DOHH2 (cell line): ENCODE results near the gene TBC1D14.

Experiments
- EZH2phosphoT487 ChIP-seq: fragments of 200-600 bp; sonication (generic); IDR thresholded peaks from 2 replicates; pipeline ENCODE4 v1.6.1; 2017; ENCODE audit warnings: borderline replicate concordance, mild to moderate bottlenecking, antibody characterized with exemption, low read length, moderate library complexity, mixed read lengths
- TF ChIP-seq, protein P1 (sequence below): fragments of 200-600 bp; sonication (generic); IDR thresholded peaks from one replicate; pipeline ENCODE4 v1.5.1; 2014; ENCODE audit warnings: antibody characterized with exemption, mild to moderate bottlenecking, low read depth, low read length; ENCODE audit not compliant: poor library complexity, severe bottlenecking

DNA sequence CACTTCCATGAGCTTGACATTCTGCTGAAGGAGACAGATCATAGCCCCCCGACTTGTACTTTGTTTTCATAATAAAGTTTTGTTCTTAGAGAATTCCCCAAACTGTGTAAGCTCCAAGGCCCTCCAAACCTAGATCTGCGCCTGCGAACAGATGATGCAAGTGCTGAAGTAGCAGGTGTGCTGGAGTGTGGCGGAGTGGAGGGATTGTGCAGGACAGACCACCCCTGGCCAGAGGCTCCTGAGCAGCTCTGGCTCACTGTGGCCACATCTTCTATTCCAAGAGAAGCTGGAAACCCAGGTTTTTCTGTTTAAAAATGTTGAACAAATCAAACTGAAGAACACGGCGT is 46.4 kb downstream of the TBC1D14 start:
- TF ChIP-seq, protein P1, sequence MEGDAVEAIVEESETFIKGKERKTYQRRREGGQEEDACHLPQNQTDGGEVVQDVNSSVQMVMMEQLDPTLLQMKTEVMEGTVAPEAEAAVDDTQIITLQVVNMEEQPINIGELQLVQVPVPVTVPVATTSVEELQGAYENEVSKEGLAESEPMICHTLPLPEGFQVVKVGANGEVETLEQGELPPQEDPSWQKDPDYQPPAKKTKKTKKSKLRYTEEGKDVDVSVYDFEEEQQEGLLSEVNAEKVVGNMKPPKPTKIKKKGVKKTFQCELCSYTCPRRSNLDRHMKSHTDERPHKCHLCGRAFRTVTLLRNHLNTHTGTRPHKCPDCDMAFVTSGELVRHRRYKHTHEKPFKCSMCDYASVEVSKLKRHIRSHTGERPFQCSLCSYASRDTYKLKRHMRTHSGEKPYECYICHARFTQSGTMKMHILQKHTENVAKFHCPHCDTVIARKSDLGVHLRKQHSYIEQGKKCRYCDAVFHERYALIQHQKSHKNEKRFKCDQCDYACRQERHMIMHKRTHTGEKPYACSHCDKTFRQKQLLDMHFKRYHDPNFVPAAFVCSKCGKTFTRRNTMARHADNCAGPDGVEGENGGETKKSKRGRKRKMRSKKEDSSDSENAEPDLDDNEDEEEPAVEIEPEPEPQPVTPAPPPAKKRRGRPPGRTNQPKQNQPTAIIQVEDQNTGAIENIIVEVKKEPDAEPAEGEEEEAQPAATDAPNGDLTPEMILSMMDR, result no peak
- TF ChIP-seq EZH2phosphoT487, result no peak
